Measurements from ENCODE around the gene ZNF2.

DNA sequence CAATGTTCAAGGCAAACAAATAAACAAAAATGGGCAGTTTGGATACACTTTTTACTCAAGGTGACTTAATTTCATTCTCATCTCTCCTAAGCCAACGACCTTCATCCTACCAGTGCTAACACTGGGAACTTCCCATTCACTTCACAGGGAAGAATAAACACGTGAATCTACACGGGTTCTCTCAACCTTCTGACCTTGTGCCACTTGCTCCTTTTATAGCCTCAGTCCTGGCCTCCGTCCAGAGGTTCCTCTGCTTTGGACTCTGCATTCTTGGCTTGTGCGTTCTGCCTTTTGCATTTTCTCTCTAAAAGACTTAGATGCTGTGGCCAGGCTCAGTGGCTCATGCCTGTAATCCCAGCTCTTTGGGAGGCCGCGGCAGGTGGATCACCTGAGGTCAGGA is 13.8 kb downstream of the ZNF2 start:
- TF ChIP-seq, protein P1, sequence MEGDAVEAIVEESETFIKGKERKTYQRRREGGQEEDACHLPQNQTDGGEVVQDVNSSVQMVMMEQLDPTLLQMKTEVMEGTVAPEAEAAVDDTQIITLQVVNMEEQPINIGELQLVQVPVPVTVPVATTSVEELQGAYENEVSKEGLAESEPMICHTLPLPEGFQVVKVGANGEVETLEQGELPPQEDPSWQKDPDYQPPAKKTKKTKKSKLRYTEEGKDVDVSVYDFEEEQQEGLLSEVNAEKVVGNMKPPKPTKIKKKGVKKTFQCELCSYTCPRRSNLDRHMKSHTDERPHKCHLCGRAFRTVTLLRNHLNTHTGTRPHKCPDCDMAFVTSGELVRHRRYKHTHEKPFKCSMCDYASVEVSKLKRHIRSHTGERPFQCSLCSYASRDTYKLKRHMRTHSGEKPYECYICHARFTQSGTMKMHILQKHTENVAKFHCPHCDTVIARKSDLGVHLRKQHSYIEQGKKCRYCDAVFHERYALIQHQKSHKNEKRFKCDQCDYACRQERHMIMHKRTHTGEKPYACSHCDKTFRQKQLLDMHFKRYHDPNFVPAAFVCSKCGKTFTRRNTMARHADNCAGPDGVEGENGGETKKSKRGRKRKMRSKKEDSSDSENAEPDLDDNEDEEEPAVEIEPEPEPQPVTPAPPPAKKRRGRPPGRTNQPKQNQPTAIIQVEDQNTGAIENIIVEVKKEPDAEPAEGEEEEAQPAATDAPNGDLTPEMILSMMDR (IDR thresholded peaks at IDR 0.05; ENCODE audit: poor library complexity) = no peak
- no peak for TF ChIP-seq EZH2phosphoT487 (IDR thresholded peaks at IDR 0.05; ENCODE audit: low read depth, severe bottlenecking, unreplicated experiment)
- TF ChIP-seq EZH2 (IDR thresholded peaks at IDR 0.05; ENCODE audit: borderline replicate concordance) = no peak
